Urothelium cell line (cell line): ENCODE results near the gene PIGQ.
"Not testable (repeated sequence)": the region's sequence is repeated elsewhere in the genome, so short reads cannot be mapped to it uniquely, and the experiment has no call there.

Experiments
- DNase-seq: peaks from one replicate; pipeline ENCODE4 v3.0.0; 2011; ENCODE audit warnings: low spot score, mixed read lengths
- FAIRE-seq: peaks from 2 replicates; lab custom pipeline; 2011; peaks lifted over from hg19 to GRCh38; lab: Jason Lieb, UNC

PIGQ gene

GRCh38 chr16:597655-598054 is 27.9 kb downstream of the PIGQ start:
- not testable (repeated sequence) for FAIRE-seq, DNase-seq

DNA sequence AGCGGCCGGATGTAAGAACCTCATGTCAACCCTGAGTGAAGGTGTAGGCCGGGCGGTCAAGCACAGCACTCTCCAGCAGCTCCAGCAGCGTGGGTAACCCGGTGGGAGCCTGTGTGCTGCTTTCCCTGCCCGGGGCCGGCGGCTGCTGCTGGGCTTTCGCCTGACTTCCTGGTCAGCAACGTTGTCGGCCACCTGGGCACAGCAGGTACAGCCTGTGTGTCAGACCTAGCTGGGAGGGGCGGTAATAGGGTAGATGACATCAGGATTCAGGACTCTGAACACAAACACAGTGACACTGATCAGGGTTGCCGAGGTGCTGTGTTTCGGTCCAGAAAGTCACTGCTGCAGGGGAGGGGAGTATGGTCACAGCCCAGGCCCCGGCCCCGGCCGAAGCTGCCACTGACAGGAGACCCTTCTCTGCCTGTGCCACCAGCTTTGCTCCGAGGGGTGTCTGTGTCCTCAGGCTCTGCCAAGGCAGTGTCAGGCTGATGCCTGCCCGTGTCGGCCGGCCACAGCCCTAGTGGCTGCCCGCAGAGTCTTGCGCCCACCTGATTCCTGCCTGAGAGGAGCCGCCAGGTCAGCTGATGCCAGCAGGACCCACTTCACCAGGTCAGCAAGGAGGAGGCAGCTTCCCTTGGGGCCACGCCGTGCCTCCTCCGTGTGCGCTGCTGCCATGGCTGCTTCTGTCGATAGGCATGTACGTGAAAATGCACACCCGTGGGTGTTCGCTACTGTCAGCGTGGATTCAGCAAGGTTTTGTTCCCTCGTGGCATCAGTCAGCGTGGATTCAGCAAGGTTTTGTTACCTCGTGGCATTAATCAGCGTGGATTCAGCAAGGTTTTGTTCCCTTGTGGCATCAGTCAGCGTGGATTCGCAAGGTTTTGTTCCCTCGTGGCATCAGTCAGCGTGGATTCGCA is 29.3 kb downstream of the PIGQ start:
- FAIRE-seq (no peak), DNase-seq (no peak)

DNA sequence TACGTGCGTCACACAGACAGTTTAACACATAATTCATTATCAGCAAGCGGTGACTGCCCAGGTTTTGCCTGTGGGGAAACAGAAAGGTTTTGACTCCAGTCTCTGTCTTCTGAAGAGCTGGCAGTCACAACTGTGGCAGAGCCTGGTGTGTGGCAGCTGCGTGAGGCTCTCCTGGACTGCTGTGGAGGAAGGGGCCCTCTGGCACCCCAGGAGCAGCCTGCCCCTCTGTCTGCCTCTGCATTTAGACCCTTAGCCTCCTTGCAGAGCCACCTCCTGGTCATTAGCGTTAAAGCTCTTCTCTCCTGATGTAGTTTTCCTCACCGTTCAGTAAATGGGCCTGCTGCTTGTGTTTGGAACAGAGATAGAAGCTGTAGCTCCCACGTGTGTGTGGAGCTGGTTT is 31.0 kb downstream of the PIGQ start:
- DNase-seq (no peak), FAIRE-seq (no peak)

DNA sequence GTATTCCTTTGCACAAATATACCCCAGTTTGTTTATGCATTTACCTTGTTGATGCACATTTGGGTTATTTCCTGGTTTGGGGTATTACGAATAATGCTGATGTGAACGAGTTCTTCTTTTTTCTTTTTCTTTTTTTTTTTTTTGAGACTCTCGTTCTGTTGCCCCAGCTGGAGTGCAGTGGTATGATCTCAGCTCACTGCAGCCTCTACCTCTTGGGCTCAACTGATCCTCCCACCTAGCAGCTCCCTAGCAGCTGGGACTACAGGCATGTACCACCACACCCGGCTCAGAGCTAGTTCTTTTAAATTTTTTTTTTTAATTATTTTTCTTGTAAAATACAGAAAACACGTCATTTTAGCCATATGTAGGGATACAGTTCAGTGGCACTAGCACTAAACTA is 34.2 kb downstream of the PIGQ start:
- no peak for DNase-seq
- FAIRE-seq = no peak

DNA sequence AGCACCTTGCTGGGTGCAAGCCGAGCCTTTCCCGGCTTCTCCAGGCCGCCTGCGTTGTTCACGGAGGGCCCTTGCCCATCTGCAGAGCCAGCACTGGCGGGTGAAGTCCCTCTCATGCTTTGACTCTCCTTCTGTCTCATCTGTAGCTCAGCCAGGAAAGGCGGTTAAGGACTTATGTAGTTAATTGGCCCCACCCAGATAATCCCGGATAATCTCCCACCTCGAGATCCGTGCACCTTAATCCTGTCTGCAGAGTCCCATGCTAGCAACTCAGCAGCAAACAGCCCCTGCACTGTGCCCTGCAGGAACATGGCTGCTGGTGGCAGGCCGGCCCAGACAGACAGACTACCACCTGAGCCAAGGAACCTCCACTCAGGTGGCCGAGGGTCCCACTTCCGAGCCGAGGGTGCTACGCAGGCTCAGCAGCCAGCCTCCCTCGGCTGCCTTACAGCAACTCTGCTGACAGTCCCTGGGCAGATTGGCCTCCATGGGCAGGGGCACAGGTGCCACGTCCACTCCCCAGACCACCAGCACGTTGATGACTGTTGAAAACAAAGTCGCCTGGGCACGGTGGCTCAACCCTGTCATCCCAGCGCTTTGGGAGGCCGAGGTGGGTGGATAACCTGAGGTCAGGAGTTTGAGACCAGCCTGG is 37.0 kb downstream of the PIGQ start:
- no peak for FAIRE-seq
- no peak for DNase-seq

- FAIRE-seq = no peak
- no peak for DNase-seq
These were observed 38.3 kb downstream of the PIGQ start for GRCh38 chr16:608019-608418.

GRCh38 chr16:609316-609715 is 39.5 kb downstream of the PIGQ start:
- FAIRE-seq = no peak
- no peak for DNase-seq

DNA sequence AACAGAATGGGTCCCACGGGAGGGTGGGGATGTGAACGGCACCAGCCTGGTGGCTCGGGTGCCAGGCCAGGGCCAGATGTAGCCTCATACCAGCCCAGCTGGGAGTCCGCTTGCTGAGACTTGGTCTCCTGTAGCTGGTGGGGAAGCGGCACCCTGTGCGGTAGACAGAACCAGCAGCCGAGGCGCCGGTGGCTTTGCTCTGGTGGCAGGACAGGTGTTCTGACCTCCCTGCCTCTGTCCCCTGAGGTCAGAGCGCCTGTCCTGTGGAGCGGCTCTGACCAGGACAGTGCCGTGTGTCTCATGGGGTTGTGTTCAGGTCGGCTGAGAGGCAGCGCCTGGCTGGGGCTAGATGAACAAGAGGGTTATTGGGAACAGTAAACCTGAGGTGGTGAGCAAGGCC is 40.2 kb downstream of the PIGQ start:
- FAIRE-seq = no peak
- DNase-seq = no peak

- DNase-seq = no peak
- no peak for FAIRE-seq
These were observed 41.0 kb downstream of the PIGQ start for GRCh38 chr16:610513-611381.

DNA sequence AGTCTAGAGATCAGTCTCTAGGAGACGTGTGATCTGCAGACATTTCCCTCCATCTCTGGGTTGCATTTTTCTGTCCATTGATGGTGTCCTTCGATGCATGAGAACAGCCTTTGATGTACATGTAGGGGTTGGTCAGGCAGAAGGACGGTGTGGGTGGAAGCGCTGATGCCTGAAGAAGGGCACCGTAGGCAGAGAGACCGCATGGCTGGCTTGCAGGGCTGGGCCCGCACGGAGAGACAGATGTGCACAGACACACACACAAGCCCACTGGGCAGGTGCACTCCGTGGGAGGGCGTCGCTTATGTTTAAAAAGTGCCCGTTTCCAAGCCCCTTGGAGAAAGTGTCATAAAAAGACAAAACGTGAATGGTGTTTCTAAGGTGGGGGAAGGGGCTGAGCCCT is 45.4 kb downstream of the PIGQ start:
- FAIRE-seq (no peak), DNase-seq (no peak)

DNA sequence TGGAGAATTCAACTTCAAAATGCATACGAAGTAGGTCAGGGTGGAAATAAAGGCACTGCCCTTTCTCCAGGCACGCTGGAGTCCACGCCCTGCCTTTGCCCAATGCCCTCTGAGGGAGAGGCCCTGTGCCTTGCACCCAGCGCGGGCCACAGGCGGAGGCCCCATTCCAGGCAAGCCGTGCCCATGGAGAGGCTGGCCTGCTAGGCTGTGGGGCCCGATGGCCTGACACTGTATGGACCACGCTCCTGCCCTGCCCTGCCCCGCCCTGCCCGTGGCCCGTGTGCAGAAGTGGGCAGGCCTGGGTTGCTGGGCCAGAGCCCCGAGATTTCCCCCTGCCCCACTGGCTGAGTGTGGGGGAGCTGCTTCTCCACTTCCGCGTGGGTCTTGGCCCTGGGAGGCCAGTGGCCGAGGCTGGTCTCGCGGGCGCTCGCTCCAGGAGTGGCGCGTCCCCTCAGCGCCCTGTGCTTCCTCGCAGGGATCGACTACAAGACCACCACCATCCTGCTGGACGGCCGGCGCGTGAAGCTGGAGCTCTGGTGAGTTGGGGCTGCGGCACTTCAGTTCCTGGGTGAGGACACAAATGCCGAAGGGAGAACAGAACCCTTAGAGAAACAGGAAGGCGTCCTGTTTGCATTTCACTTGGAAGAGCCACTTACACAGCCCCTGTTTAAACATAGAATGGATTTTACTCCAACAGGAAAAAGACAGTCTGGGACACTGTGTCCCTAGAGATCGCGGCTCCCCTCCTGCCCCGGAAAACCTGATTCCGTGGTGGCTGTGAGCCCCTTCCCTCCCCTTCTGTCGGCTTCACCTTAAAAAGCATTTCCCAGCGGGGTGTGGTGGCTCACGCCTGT is 47.2 kb downstream of the PIGQ start:
- no peak for FAIRE-seq
- DNase-seq = no peak

DNA sequence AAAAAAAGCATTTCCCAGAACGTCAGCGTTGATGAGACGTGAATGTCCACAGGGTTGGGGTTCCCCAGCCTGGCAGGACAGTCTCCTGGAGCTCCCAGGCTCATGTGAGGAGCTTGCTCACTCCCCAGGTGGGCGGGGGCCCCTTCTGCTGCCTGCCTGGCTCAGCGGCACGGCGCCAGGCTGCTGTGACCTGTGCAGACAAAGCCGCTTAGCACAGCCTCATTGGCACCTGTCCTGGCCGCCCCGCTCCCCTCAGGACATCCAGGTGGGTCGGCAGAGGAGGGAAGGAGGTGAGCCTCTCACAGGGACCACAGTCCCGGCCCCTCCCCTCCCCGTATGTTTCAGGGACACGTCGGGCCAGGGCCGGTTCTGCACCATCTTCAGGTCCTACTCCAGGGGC is 48.1 kb downstream of the PIGQ start:
- FAIRE-seq = no peak
- DNase-seq = no peak

DNA sequence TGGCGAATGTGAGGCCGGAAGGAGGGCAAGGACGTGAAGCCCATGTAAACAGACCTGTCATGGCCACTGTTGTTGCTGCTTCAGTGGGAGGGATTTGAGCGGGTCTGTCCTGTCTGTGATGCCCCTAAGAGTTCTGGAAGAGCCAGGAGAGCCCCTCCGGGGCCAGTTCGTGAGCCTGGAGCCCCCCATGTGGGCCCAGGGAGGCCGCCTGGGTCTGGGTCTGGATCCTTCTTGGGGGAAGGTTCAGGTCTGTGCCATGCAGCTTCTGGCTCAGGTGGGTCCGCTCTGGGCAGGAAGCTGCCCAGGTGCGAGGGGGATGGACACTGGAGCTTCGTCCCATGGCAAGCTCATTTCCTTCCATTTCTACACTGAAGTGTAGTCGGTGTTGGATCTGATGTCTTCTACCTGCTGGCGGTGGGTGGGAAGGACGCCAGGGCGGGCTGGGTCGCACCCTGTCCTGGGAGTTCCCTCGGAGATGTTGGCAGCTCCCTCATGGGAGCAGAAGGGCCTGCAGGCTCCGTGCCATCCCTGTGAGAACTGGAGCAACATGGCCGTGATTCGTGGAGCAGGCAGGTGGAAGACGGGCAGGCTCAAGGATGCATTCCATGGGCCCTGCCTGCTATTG is 49.8 kb downstream of the PIGQ start:
- no peak for DNase-seq
- no peak for FAIRE-seq

DNA sequence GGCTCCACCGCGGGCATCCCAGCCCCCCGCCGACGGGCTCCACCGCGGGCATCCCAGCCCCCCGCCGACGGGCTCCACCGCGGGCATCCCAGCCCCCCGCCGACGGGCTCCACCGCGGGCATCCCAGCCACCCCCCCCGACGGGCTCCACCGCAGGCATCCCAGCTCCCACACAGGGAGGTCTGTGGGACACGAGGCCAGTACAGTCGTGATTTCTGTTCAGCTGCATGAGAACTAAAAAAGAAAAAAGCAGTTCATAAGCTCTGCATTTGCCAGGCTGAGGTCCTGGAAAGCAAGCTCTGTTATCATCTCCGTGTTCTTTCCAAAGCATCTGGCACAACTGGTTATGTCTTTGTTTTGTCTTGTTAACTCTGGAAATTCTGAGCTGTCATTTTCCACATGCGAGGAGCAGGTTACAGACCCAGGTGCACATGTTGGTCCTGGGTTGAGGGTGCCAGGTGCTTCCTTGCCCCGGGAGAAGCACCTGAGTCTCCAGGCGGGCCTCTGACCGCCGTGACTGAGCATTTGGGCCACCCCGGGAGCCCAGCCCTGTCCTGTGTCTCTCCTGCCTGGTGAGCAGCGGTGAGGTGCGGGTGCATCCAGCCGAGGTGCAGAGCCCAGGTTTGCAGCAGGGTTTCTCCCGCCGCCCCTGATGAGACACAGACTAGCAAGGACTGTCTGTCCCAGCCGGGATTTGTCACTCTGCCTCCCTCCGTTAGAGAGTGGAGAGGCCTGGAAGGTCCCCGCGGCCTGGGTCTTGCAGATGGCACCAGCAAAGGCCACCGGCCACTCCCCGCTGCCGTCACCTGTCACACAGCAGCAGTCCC is 51.1 kb downstream of the PIGQ start:
- DNase-seq (no peak), FAIRE-seq (no peak)

DNA sequence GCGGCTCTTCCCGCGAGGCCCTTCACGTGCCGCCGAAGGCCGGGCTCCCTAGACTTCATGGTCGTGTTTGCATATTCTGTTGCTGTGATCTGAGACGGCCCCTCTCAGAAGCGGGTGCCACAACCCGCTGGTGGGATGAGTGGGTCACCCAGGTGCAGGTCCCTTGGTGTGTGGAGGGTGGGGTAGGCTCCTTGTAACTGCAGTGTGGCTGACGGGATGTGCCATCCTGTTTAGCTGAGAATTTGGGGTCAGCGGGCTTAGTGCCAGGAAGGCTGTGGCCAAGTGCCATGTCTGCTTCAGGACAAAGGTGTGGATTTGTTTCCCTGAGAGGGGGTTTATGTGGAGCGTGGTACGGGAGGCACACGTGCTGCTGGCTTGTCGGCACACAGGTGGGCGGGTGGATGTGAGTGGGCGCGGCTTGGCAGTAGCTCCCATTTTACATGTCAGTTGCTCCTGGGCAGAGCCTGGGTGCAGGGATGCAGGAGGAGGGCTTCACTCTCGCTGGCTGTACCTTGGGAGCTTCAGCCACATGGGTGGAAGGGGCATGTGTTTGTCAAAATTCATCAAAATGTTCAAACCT is 51.8 kb downstream of the PIGQ start:
- FAIRE-seq (no peak), DNase-seq (no peak)

- DNase-seq (no peak), FAIRE-seq (no peak)
These were observed 53.1 kb downstream of the PIGQ start for GRCh38 chr16:622920-623280.

DNA sequence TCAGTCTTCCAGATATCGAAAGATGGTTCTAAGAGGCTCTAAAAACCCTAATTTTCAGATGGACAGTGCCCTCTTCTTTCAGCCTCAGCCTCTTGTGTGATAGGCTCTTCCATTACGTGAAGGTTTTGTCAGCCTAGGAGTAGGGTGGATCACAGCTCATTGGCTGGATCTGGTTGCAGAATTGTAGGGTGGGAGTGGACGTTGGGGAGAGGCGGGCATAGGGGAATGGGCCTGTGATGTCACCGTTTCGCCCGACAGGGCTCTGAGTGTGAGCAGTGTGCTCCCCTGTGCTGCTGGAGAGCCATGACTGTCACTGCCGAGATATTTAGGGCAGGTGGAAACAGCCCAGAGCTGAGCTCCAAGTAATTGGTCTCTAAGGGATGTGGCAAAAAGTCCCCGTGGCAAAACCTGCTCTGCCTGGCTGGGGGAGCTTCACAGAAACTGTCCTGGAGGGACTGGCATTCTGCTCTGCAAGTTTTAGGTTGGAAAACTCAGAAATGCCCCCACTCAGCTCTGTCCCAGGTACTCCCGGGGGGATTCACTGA is 54.8 kb downstream of the PIGQ start:
- FAIRE-seq = no peak
- DNase-seq = no peak

- FAIRE-seq (no peak), DNase-seq (no peak)
These were observed 55.6 kb downstream of the PIGQ start for GRCh38 chr16:625117-625976.
